ENCODE results near the gene BACH2. TPM values are rescaled to one million over a fixed set of nuclear protein-coding genes. Genes with fewer than 3 reads are reported as not detected.

The BACH2 gene
- total and polyA plus RNA-seq, 2 donors (not counting 1 experiment from before 2014, with no cell fraction given): 2.2 to 2.6 TPM

- no peak for DNase-seq (ENCODE audit: low read depth in 2 of 2)
- no peaks in the 10 kb centered on the region for H4K20me1 ChIP-seq (ENCODE audit: control insufficient read depth, extremely low read depth, insufficient read depth, low read length)
- H3K27ac ChIP-seq (ENCODE audit: insufficient read depth, low read length): no peak overlapping the region
- no peak overlapping the region for H3K9ac ChIP-seq (ENCODE audit: insufficient read depth, low read length)
- H3K79me2 ChIP-seq (ENCODE audit: control insufficient read depth, insufficient read depth, low read length): no peaks in the 10 kb centered on the region
- H3K4me1 ChIP-seq (ENCODE audit: control insufficient read depth, extremely low read depth, insufficient read depth, low read length): peaks cover 4% of the 10 kb centered on the region
- H2AFZ ChIP-seq (ENCODE audit: low read length): no peak overlapping the region
- no peak overlapping the region for H3K4me2 ChIP-seq (ENCODE audit: extremely low read depth, insufficient read depth, low read length)
- H3K4me3 ChIP-seq (replicated peaks in 1 of 4; ENCODE audit: control extremely low read depth in 1 of 4, insufficient read depth in 1 of 4, low read depth in 3 of 4, low read length in 4 of 4): no peak overlapping the region
- no peaks in the 10 kb centered on the region for H3K36me3 ChIP-seq (ENCODE audit: control insufficient read depth, insufficient read depth, low read length)
- no peaks in the 10 kb centered on the region for H3K27me3 ChIP-seq (ENCODE audit: control insufficient read depth, insufficient read depth, low read length)
- no peaks in the 10 kb centered on the region for H3K9me3 ChIP-seq (ENCODE audit: control insufficient read depth, insufficient read depth, low read depth, low read length)
- TF ChIP-seq EZH2 (IDR thresholded peaks at IDR 0.05; ENCODE audit: low read length, missing control alignments): no peak
- TF ChIP-seq, protein P1, sequence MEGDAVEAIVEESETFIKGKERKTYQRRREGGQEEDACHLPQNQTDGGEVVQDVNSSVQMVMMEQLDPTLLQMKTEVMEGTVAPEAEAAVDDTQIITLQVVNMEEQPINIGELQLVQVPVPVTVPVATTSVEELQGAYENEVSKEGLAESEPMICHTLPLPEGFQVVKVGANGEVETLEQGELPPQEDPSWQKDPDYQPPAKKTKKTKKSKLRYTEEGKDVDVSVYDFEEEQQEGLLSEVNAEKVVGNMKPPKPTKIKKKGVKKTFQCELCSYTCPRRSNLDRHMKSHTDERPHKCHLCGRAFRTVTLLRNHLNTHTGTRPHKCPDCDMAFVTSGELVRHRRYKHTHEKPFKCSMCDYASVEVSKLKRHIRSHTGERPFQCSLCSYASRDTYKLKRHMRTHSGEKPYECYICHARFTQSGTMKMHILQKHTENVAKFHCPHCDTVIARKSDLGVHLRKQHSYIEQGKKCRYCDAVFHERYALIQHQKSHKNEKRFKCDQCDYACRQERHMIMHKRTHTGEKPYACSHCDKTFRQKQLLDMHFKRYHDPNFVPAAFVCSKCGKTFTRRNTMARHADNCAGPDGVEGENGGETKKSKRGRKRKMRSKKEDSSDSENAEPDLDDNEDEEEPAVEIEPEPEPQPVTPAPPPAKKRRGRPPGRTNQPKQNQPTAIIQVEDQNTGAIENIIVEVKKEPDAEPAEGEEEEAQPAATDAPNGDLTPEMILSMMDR (conservative IDR thresholded peaks at IDR 0.05 in 1 of 2, IDR thresholded peaks at IDR 0.05 in 1 of 2; ENCODE audit: low read depth in 1 of 2, low read length in 2 of 2): no peak
Observed at GRCh38 chr6:90020746-90021145, 275.9 kb downstream of the BACH2 start.

GRCh38 chr6:90019216-90019615 is 277.4 kb downstream of the BACH2 start:
- Histone ChIP-seq H3K36me3 (ENCODE audit: control insufficient read depth, insufficient read depth, low read length) (no peaks in the 10 kb centered on the region), H3K79me2 (ENCODE audit: control insufficient read depth, insufficient read depth, low read length) (no peaks in the 10 kb centered on the region), H3K27me3 (ENCODE audit: control insufficient read depth, insufficient read depth, low read length) (no peaks in the 10 kb centered on the region), H2AFZ (ENCODE audit: low read length) (no peak overlapping the region), H3K4me3 (replicated peaks in 1 of 4; ENCODE audit: control extremely low read depth in 1 of 4, insufficient read depth in 1 of 4, low read depth in 3 of 4, low read length in 4 of 4) (no peak overlapping the region), H3K4me2 (ENCODE audit: extremely low read depth, insufficient read depth, low read length) (no peak overlapping the region), H4K20me1 (ENCODE audit: control insufficient read depth, extremely low read depth, insufficient read depth, low read length) (no peaks in the 10 kb centered on the region), H3K9ac (ENCODE audit: insufficient read depth, low read length) (no peak overlapping the region), H3K27ac (ENCODE audit: insufficient read depth, low read length) (no peak overlapping the region), H3K9me3 (ENCODE audit: control insufficient read depth, insufficient read depth, low read depth, low read length) (no peaks in the 10 kb centered on the region), H3K4me1 (ENCODE audit: control insufficient read depth, extremely low read depth, insufficient read depth, low read length) (no peaks in the 10 kb centered on the region)
- DNase-seq (ENCODE audit: low read depth in 2 of 2): no peak
- no peak for TF ChIP-seq EZH2 (IDR thresholded peaks at IDR 0.05; ENCODE audit: low read length, missing control alignments)
- TF ChIP-seq, protein P1 (conservative IDR thresholded peaks at IDR 0.05 in 1 of 2, IDR thresholded peaks at IDR 0.05 in 1 of 2; ENCODE audit: low read depth in 1 of 2, low read length in 2 of 2): no peak

GRCh38 chr6:90015883-90016282 is 280.8 kb downstream of the BACH2 start:
- no peak for TF ChIP-seq EZH2 (IDR thresholded peaks at IDR 0.05; ENCODE audit: low read length, missing control alignments)
- TF ChIP-seq, protein P1 (conservative IDR thresholded peaks at IDR 0.05 in 1 of 2, IDR thresholded peaks at IDR 0.05 in 1 of 2; ENCODE audit: low read depth in 1 of 2, low read length in 2 of 2): no peak
- Histone ChIP-seq H3K36me3 (ENCODE audit: control insufficient read depth, insufficient read depth, low read length) (no peaks in the 10 kb centered on the region), H3K9ac (ENCODE audit: insufficient read depth, low read length) (no peak overlapping the region), H3K4me1 (ENCODE audit: control insufficient read depth, extremely low read depth, insufficient read depth, low read length) (no peaks in the 10 kb centered on the region), H3K79me2 (ENCODE audit: control insufficient read depth, insufficient read depth, low read length) (no peaks in the 10 kb centered on the region), H3K9me3 (ENCODE audit: control insufficient read depth, insufficient read depth, low read depth, low read length) (no peaks in the 10 kb centered on the region), H3K27me3 (ENCODE audit: control insufficient read depth, insufficient read depth, low read length) (no peaks in the 10 kb centered on the region), H3K4me3 (replicated peaks in 1 of 4; ENCODE audit: control extremely low read depth in 1 of 4, insufficient read depth in 1 of 4, low read depth in 3 of 4, low read length in 4 of 4) (no peak overlapping the region), H3K4me2 (ENCODE audit: extremely low read depth, insufficient read depth, low read length) (no peak overlapping the region), H2AFZ (ENCODE audit: low read length) (no peak overlapping the region), H3K27ac (ENCODE audit: insufficient read depth, low read length) (no peak overlapping the region), H4K20me1 (ENCODE audit: control insufficient read depth, extremely low read depth, insufficient read depth, low read length) (no peaks in the 10 kb centered on the region)
- DNase-seq (ENCODE audit: low read depth in 2 of 2): no peak

Data from fibroblast of lung (primary cell).